Body of pancreas (tissue), 4 donors: ENCODE data around the gene HECTD2. TPM values are rescaled to one million over a fixed set of nuclear protein-coding genes. Genes with fewer than 3 reads are reported as not detected.

Experiments used
- ATAC-seq: fragments of 150-250 bp; one replicate; pipeline ENCODE4 v1.9.1; 2016
- DNase-seq, 4 donors: peaks; one replicate each; pipeline ENCODE4 v3.0.0-alpha.2; 2019
- H3K27ac ChIP-seq, 4 donors: fragments of 200-600 bp; sonication (generic); 1 replicate in 3 of 4; 2 replicates in 1 of 4; pipeline versions ENCODE4 v1.5.1 to v1.6.1; 2016 to 2019; ENCODE audit warnings: mild to moderate bottlenecking in 1 of 4, mixed read lengths in 1 of 4, moderate library complexity in 1 of 4
- H3K27me3 ChIP-seq, 2 donors: fragments of 200-600 bp; sonication (generic); one replicate each; pipeline ENCODE4 v1.6.0; 2016; ENCODE audit warnings: mild to moderate bottlenecking in 1 of 2
- H3K36me3 ChIP-seq, 2 donors: fragments of 200-600 bp; sonication (generic); replicated peaks in 1 of 2; 2 replicates each; pipeline ENCODE4 v1.5.1; 2016; ENCODE audit warnings: low read depth in 2 of 2; ENCODE audit not compliant: insufficient read depth in 1 of 2
- H3K4me1 ChIP-seq: fragments of 200-600 bp; sonication (generic); one replicate; pipeline ENCODE4 v1.6.0; 2016
- H3K4me3 ChIP-seq, 2 donors: fragments of 200-600 bp; sonication (generic); 1 replicate in 1 of 2; 2 replicates in 1 of 2; pipeline ENCODE4 v1.5.1; 2016 to 2019
- H3K9me3 ChIP-seq, 3 donors: fragments of 200-600 bp; sonication (generic); 1 replicate in 2 of 3; 2 replicates in 1 of 3; pipeline ENCODE4 v1.5.1; 2016
- POLR2A ChIP-seq, 3 donors: fragments of 450-650 bp; IDR thresholded peaks; one replicate each; pipeline ENCODE4 v1.6.1; 2016; ENCODE audit warnings: antibody characterized with exemption in 3 of 3, mild to moderate bottlenecking in 2 of 3
- WGBS, 2 donors: methylation state at CpG; one replicate each; pipeline ENCODE4 v1.1.5; 2017; 5-methylcytosine and 5-hydroxymethylcytosine counted together
- intact Hi-C: fragments of 100-400 bp; cut with DNase I; formaldehyde crosslinking; loops from one replicate; pipeline ENCODE4 v1.15.1; 2023
- total RNA-seq, 2 donors: library from RNA; depleted of rRNA; stranded (reverse); fragments of >200 nt; gene quantifications; one replicate each; pipeline ENCODE4 v1.1.0, GENCODE V29; 2016
- TF ChIP-seq, protein P1 (sequence below), 7 experiments: fragments of 450-650 bp in 4 of 7; fragments of 200-600 bp in 3 of 7; sonication (generic) in 3 of 7; IDR thresholded peaks; one replicate each; pipeline ENCODE4 v1.5.1; 2016 to 2019; ENCODE audit warnings: antibody characterized with exemption in 7 of 7

Gene HECTD2
- total RNA-seq, 2 donors from 2014 or later = 10.2 to 13.0 TPM

DNA sequence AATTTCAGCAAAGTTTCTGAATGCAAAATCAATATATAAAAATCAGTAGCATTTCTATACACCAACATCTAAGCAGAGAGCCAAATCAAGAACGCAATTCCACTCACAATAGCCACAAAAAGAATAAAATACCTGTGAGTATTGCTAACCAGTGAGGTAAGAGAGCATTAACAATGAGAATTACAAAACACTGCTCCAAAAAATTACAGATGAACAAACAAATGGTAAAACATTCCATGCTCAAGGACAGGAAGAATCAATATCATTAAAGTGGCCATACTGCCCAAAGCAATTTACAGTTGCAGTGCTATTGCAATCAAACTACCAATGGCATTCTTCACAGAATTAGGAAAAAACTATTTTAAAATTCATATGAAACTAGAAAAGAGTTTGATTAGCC, 61.5 kb downstream of the HECTD2 start:
- Histone ChIP-seq H3K36me3 (no peaks in the 10 kb centered on the region), H3K4me3 (no peak overlapping the region), H3K27me3 (no peaks in the 10 kb centered on the region), H3K27ac (no peak overlapping the region), H3K9me3 (no peaks in the 10 kb centered on the region), H3K4me1 (no peaks in the 10 kb centered on the region)
- DNase-seq (no peak), ATAC-seq (no peak)
- intact Hi-C loops = no loop called here
- TF ChIP-seq POLR2A (IDR thresholded peaks at IDR 0.05) = no peak
- TF ChIP-seq, protein P1, sequence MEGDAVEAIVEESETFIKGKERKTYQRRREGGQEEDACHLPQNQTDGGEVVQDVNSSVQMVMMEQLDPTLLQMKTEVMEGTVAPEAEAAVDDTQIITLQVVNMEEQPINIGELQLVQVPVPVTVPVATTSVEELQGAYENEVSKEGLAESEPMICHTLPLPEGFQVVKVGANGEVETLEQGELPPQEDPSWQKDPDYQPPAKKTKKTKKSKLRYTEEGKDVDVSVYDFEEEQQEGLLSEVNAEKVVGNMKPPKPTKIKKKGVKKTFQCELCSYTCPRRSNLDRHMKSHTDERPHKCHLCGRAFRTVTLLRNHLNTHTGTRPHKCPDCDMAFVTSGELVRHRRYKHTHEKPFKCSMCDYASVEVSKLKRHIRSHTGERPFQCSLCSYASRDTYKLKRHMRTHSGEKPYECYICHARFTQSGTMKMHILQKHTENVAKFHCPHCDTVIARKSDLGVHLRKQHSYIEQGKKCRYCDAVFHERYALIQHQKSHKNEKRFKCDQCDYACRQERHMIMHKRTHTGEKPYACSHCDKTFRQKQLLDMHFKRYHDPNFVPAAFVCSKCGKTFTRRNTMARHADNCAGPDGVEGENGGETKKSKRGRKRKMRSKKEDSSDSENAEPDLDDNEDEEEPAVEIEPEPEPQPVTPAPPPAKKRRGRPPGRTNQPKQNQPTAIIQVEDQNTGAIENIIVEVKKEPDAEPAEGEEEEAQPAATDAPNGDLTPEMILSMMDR (IDR thresholded peaks at IDR 0.05) = no peak
- 77 to 78% methylated on average over 1 of the region's 1 CpG for WGBS, 2 donors

DNA sequence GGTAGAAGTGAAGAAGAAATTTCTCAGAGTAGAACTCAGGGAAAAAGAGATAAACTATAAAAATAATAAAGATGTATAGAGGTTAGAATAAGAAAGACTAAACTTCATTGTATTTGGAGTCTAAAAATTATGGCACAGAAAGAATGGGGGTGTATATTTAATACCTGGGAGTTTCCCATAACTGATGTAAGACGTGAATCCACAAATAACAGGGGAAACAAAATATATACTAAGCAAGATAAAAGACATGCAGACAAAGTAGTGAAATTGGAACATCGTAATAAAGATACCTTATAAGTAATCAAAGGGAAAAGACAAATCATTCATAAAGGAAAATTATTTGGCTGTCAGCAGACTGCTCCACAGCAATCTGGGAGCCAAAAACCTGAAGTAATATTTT, 62.8 kb downstream of the HECTD2 start:
- no peak overlapping the region for H3K4me3 ChIP-seq
- intact Hi-C loops = no loop called here
- WGBS, 2 donors = 94 to 96% methylated on average over 2 of the region's 2 CpGs
- no peak for ATAC-seq
- no peak overlapping the region for H3K27ac ChIP-seq
- no peaks in the 10 kb centered on the region for H3K27me3 ChIP-seq
- no peak for DNase-seq
- no peak for TF ChIP-seq POLR2A (IDR thresholded peaks at IDR 0.05)
- TF ChIP-seq, protein P1 (IDR thresholded peaks at IDR 0.05) = no peak
- no peaks in the 10 kb centered on the region for H3K9me3 ChIP-seq
- no peaks in the 10 kb centered on the region for H3K4me1 ChIP-seq
- no peaks in the 10 kb centered on the region for H3K36me3 ChIP-seq

DNA sequence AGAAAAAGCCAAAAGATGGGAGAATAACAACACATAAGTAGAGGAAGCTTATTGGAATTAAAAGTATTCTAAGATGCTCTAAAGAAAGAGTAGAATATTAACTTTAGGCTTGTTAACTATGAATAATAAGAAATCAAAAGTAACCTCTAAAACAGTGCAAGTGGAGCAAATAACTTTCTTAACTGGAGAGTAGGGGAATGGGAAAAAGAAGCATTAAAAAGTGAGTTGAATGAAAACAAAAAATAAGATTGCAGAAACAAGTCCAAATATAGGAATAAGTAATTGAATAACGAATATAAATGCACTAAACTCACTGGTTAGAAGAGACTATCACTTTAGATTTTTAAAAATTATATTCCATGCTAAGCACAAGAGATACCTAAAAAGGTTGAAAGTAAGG, 63.9 kb downstream of the HECTD2 start:
- TF ChIP-seq POLR2A (IDR thresholded peaks at IDR 0.05) = no peak
- TF ChIP-seq, protein P1 (IDR thresholded peaks at IDR 0.05) = no peak
- H3K36me3 ChIP-seq = no peaks in the 10 kb centered on the region
- 83 to 85% methylated on average over 1 of the region's 1 CpG for WGBS, 2 donors
- H3K27ac ChIP-seq = no peak overlapping the region
- ATAC-seq (no peak), DNase-seq (no peak)
- no peaks in the 10 kb centered on the region for H3K27me3 ChIP-seq
- H3K9me3 ChIP-seq = no peaks in the 10 kb centered on the region
- intact Hi-C loops = no loop called here
- no peaks in the 10 kb centered on the region for H3K4me1 ChIP-seq
- no peak overlapping the region for H3K4me3 ChIP-seq

DNA sequence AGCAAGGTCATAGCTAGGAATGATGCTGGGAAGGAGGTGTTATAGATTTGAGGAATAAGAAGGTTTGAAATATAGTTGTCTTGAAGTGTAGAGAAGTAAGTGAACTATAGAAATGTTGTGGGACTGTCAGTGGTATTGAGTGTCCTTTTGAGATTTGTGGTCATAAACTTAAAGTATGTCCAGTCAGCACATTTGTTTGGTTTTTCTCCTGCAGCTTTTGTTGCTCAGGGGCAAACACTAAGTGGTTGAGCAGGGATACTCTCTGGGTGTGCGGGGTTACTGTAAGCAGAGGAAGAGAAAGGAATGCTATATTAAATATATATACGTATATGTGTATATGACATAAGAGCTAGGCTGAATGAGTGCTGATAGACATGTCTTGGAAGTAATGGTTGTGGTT, 67.1 kb downstream of the HECTD2 start:
- Histone ChIP-seq H3K36me3 (no peaks in the 10 kb centered on the region), H3K27me3 (no peaks in the 10 kb centered on the region), H3K27ac (no peak overlapping the region), H3K9me3 (no peaks in the 10 kb centered on the region), H3K4me1 (no peaks in the 10 kb centered on the region), H3K4me3 (no peak overlapping the region)
- DNase-seq = no peak
- ATAC-seq = no peak
- WGBS, 2 donors = 94 to 100% methylated on average over 2 of the region's 2 CpGs
- intact Hi-C loops = no loop called here
- TF ChIP-seq POLR2A (IDR thresholded peaks at IDR 0.05) = no peak
- TF ChIP-seq, protein P1 (IDR thresholded peaks at IDR 0.05) = no peak

DNA sequence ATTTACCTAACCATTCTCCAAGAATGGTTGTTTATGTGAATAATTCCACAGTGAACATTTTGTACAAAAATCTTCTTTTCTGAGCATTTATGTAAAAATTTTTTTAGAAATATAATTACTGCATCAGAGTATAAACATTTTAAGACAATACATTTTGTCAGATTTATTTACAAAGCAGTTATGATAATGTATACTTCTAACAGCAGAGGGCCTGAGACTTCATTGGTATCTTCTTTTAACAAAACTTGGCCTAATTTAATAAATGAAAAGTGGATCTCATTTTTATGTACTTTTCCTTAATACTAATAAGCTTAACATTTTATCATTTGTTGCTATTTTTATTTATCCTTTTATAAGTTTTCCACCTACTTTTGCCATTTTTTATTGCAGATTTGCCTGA, 69.4 kb downstream of the HECTD2 start:
- DNase-seq (no peak), ATAC-seq (no peak)
- no peaks in the 10 kb centered on the region for H3K36me3 ChIP-seq
- TF ChIP-seq POLR2A (IDR thresholded peaks at IDR 0.05) = no peak
- TF ChIP-seq, protein P1 (IDR thresholded peaks at IDR 0.05) = no peak
- no peaks in the 10 kb centered on the region for H3K4me1 ChIP-seq
- intact Hi-C loops = no loop called here
- H3K27ac ChIP-seq = no peak overlapping the region
- no peak overlapping the region for H3K4me3 ChIP-seq
- no peaks in the 10 kb centered on the region for H3K9me3 ChIP-seq
- H3K27me3 ChIP-seq = no peaks in the 10 kb centered on the region
